ENCODE results near the gene CRYZL1.

The CRYZL1 gene

DNA sequence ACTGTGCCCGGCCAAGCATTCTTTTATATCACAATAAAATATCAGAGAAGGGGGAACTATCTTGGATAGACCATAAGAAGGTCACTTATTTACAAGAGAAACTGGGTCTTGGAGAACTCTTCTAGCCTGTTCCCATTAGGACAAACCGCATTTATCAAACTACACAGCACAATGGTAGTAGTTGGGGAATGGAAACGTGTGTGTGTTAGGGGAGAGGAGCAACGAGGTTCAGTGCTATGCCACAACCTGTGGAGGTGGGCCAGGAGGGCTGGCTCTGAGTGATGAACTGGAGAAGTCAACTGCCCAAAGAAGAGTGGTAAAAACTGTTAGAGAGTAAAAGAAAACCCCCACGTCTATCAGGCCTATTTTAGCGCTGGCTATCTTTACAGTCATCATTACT, 54.6 kb downstream of the CRYZL1 start:
- Histone ChIP-seq H3K36me3 (replicated peaks in 1 of 2; ENCODE audit: control insufficient read depth in 2 of 2, insufficient read depth in 2 of 2, low read length in 2 of 2) (peaks cover 0 to 53% of the 10 kb centered on the region in 2 donors), H3K4me1 (ENCODE audit: control insufficient read depth in 2 of 2, insufficient read depth in 1 of 2, low read depth in 1 of 2, low read length in 2 of 2) (peaks cover 4 to 7% of the 10 kb centered on the region in 2 donors), H3K4ac (ENCODE audit: low read length) (no peak overlapping the region), H3K18ac (ENCODE audit: low read length) (no peak overlapping the region), H3K79me1 (ENCODE audit: low read depth, low read length) (peaks cover 4% of the 10 kb centered on the region), H3K27me3 (ENCODE audit: control insufficient read depth in 3 of 3, insufficient read depth in 3 of 3, low read depth in 1 of 3, low read length in 3 of 3) (no peaks in the 10 kb centered on the region), H3K14ac (ENCODE audit: low read length) (no peak overlapping the region), H2AK5ac (ENCODE audit: low read depth, low read length) (no peak overlapping the region), H2BK120ac (ENCODE audit: low read depth, low read length) (no peak overlapping the region), H3K23ac (ENCODE audit: low read depth, low read length, poor library complexity) (no peak overlapping the region), H2BK15ac (ENCODE audit: low read length) (no peak overlapping the region), H3K9ac (ENCODE audit: low read depth, low read length, poor library complexity) (no peak overlapping the region), H3K4me3 (ENCODE audit: low read length in 2 of 2) (peak overlapping the region in 1 of 2 donors; percentile 91), H3K4me2 (ENCODE audit: insufficient read depth, low read length, poor library complexity, severe bottlenecking) (no peak overlapping the region), H3K27ac (replicated peaks; ENCODE audit: low read length) (no peak overlapping the region), H4K8ac (ENCODE audit: low read depth, low read length) (no peak overlapping the region), H2BK12ac (ENCODE audit: low read length) (no peak overlapping the region), H2BK5ac (ENCODE audit: low read length) (no peak overlapping the region), H4K91ac (ENCODE audit: low read depth, low read length, poor library complexity) (no peak overlapping the region), H3K9me3 (replicated peaks in 1 of 2; ENCODE audit: control insufficient read depth in 2 of 2, insufficient read depth in 1 of 2, low read depth in 1 of 2, low read length in 2 of 2) (peaks cover 1 to 5% of the 10 kb centered on the region in 2 donors), H2AFZ (ENCODE audit: low read length) (no peak overlapping the region)
- no peak for DNase-seq (ENCODE audit: low spot score)
- WGBS, 2 donors (ENCODE audit: extremely low coverage in 2 of 2, insufficient read length in 2 of 2, insufficient replicate concordance in 1 of 2) = no CpG with 5 or more reads among the region's 6 CpGs

DNA sequence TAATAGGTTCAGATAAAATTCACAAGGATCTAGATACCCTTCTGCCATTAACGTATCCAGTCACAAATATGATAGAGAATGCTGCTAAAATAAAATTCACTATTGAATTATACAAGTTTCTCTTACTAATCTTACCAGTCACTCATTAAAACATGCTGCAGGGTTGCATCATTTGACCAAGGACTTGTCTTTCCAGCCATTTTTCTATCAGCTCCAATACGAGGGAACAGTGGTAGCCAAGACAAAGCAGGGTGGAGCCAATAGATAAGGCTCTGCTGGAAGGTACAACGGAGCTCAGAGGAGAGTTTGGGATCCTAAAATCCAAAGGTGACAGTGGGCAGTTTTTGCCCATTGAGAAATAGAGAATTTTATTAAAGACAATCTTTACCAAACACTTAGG, 57.1 kb downstream of the CRYZL1 start:
- Histone ChIP-seq H3K14ac (ENCODE audit: low read length) (no peak overlapping the region), H3K4me1 (ENCODE audit: control insufficient read depth in 2 of 2, insufficient read depth in 1 of 2, low read depth in 1 of 2, low read length in 2 of 2) (peaks cover 4 to 6% of the 10 kb centered on the region in 2 donors), H3K18ac (ENCODE audit: low read length) (no peak overlapping the region), H3K27me3 (ENCODE audit: control insufficient read depth in 3 of 3, insufficient read depth in 3 of 3, low read depth in 1 of 3, low read length in 3 of 3) (no peaks in the 10 kb centered on the region), H4K8ac (ENCODE audit: low read depth, low read length) (no peak overlapping the region), H2BK120ac (ENCODE audit: low read depth, low read length) (no peak overlapping the region), H2BK12ac (ENCODE audit: low read length) (no peak overlapping the region), H3K36me3 (replicated peaks in 1 of 2; ENCODE audit: control insufficient read depth in 2 of 2, insufficient read depth in 2 of 2, low read length in 2 of 2) (peaks cover 3 to 72% of the 10 kb centered on the region in 2 donors), H2AFZ (ENCODE audit: low read length) (no peak overlapping the region), H4K91ac (ENCODE audit: low read depth, low read length, poor library complexity) (no peak overlapping the region), H3K23ac (ENCODE audit: low read depth, low read length, poor library complexity) (no peak overlapping the region), H3K4ac (ENCODE audit: low read length) (no peak overlapping the region), H2BK5ac (ENCODE audit: low read length) (no peak overlapping the region), H3K4me3 (ENCODE audit: low read length in 2 of 2) (no peak overlapping the region), H2AK5ac (ENCODE audit: low read depth, low read length) (no peak overlapping the region), H2BK15ac (ENCODE audit: low read length) (no peak overlapping the region), H3K9ac (ENCODE audit: low read depth, low read length, poor library complexity) (no peak overlapping the region), H3K27ac (replicated peaks; ENCODE audit: low read length) (no peak overlapping the region), H3K4me2 (ENCODE audit: insufficient read depth, low read length, poor library complexity, severe bottlenecking) (no peak overlapping the region), H3K79me1 (ENCODE audit: low read depth, low read length) (peaks cover 4% of the 10 kb centered on the region), H3K9me3 (replicated peaks in 1 of 2; ENCODE audit: control insufficient read depth in 2 of 2, insufficient read depth in 1 of 2, low read depth in 1 of 2, low read length in 2 of 2) (peaks cover 1 to 5% of the 10 kb centered on the region in 2 donors)
- no CpG with 5 or more reads among the region's 3 CpGs for WGBS, 2 donors (ENCODE audit: extremely low coverage in 2 of 2, insufficient read length in 2 of 2, insufficient replicate concordance in 1 of 2)
- no peak for DNase-seq (ENCODE audit: low spot score)

DNA sequence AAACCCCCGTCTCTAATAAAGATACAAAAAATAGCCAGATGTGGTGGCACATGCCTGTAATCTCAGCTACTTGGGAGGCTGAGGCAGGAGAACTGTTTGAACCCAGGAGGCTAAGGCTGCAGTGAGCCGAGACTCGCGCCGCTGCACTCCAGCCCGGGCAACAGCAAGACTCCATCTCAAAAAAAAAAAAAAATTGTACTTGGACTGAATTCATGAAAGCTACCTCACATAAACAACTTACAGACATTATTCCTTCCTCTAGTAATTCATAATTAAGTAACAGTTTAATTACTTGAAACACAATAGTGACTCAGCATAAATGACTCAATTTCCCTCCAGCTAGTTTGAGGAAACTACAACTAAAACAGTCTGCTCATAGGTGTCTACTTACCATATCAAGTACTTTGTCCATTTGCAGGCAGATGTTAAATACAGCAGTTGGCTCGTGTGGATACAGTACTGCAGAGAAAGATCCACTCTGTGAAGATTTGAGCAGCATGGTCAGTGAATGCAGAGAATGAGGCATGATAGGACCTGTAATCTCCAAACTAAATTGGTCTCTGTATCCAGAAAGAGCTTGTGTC, 62.5 kb downstream of the CRYZL1 start:
- Histone ChIP-seq H3K4me1 (ENCODE audit: control insufficient read depth in 2 of 2, insufficient read depth in 1 of 2, low read depth in 1 of 2, low read length in 2 of 2) (no peaks in the 10 kb centered on the region), H3K36me3 (replicated peaks in 1 of 2; ENCODE audit: control insufficient read depth in 2 of 2, insufficient read depth in 2 of 2, low read length in 2 of 2) (peaks cover 18 to 94% of the 10 kb centered on the region in 2 donors)

DNA sequence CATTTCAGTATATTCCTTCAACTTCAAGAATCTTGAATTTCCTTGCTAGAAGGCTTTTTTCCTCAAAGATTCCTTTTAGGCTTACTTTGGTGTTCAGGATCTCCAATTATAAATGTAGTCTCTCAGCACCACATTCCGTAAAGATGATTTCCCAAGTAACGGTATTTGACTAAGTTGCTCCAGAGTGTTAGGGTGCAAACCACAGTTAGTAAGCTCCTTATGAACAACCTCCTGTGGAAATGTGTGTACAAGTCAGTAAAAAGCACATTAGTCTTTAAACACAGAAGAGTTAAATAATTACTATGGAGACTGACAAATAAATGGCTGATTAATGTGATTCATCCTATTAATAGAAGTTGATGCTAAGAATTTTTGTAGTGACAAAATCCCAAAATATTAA, 63.3 kb downstream of the CRYZL1 start:
- H2BK5ac ChIP-seq (ENCODE audit: low read length) = no peak overlapping the region
- no peak overlapping the region for H3K4me2 ChIP-seq (ENCODE audit: insufficient read depth, low read length, poor library complexity, severe bottlenecking)
- H3K14ac ChIP-seq (ENCODE audit: low read length) = no peak overlapping the region
- no peak overlapping the region for H3K9ac ChIP-seq (ENCODE audit: low read depth, low read length, poor library complexity)
- no CpG with 5 or more reads among the region's 2 CpGs for WGBS, 2 donors (ENCODE audit: extremely low coverage in 2 of 2, insufficient read length in 2 of 2, insufficient replicate concordance in 1 of 2)
- H3K36me3 ChIP-seq (replicated peaks in 1 of 2; ENCODE audit: control insufficient read depth in 2 of 2, insufficient read depth in 2 of 2, low read length in 2 of 2) = peaks cover 21 to 98% of the 10 kb centered on the region in 2 donors
- H2BK15ac ChIP-seq (ENCODE audit: low read length) = no peak overlapping the region
- no peak overlapping the region for H3K23ac ChIP-seq (ENCODE audit: low read depth, low read length, poor library complexity)
- H3K18ac ChIP-seq (ENCODE audit: low read length) = no peak overlapping the region
- H2AK5ac ChIP-seq (ENCODE audit: low read depth, low read length) = no peak overlapping the region
- H4K91ac ChIP-seq (ENCODE audit: low read depth, low read length, poor library complexity) = no peak overlapping the region
- H3K4me1 ChIP-seq (ENCODE audit: control insufficient read depth in 2 of 2, insufficient read depth in 1 of 2, low read depth in 1 of 2, low read length in 2 of 2) = no peaks in the 10 kb centered on the region
- no peaks in the 10 kb centered on the region for H3K79me1 ChIP-seq (ENCODE audit: low read depth, low read length)
- no peak overlapping the region for H3K4ac ChIP-seq (ENCODE audit: low read length)
- no peak overlapping the region for H2BK12ac ChIP-seq (ENCODE audit: low read length)
- no peak overlapping the region for H3K27ac ChIP-seq (replicated peaks; ENCODE audit: low read length)
- DNase-seq (ENCODE audit: low spot score) = no peak
- H3K9me3 ChIP-seq (replicated peaks in 1 of 2; ENCODE audit: control insufficient read depth in 2 of 2, insufficient read depth in 1 of 2, low read depth in 1 of 2, low read length in 2 of 2) = no peaks in the 10 kb centered on the region
- no peaks in the 10 kb centered on the region for H3K27me3 ChIP-seq (ENCODE audit: control insufficient read depth in 3 of 3, insufficient read depth in 3 of 3, low read depth in 1 of 3, low read length in 3 of 3)
- H4K8ac ChIP-seq (ENCODE audit: low read depth, low read length) = no peak overlapping the region
- H3K4me3 ChIP-seq (ENCODE audit: low read length in 2 of 2) = no peak overlapping the region
- no peak overlapping the region for H2AFZ ChIP-seq (ENCODE audit: low read length)
- no peak overlapping the region for H2BK120ac ChIP-seq (ENCODE audit: low read depth, low read length)

More for the DNA sequence above, 62.5 kb downstream of the CRYZL1 start:
- Histone ChIP-seq H3K18ac (ENCODE audit: low read length) (no peak overlapping the region), H2AK5ac (ENCODE audit: low read depth, low read length) (no peak overlapping the region), H2BK12ac (ENCODE audit: low read length) (no peak overlapping the region), H2BK5ac (ENCODE audit: low read length) (no peak overlapping the region), H3K9ac (ENCODE audit: low read depth, low read length, poor library complexity) (no peak overlapping the region), H3K4me2 (ENCODE audit: insufficient read depth, low read length, poor library complexity, severe bottlenecking) (no peak overlapping the region), H4K8ac (ENCODE audit: low read depth, low read length) (no peak overlapping the region), H3K14ac (ENCODE audit: low read length) (no peak overlapping the region), H4K91ac (ENCODE audit: low read depth, low read length, poor library complexity) (no peak overlapping the region), H3K4me3 (ENCODE audit: low read length in 2 of 2) (no peak overlapping the region), H3K4ac (ENCODE audit: low read length) (no peak overlapping the region), H3K27ac (replicated peaks; ENCODE audit: low read length) (peak overlapping the region; percentile 31), H3K9me3 (replicated peaks in 1 of 2; ENCODE audit: control insufficient read depth in 2 of 2, insufficient read depth in 1 of 2, low read depth in 1 of 2, low read length in 2 of 2) (no peaks in the 10 kb centered on the region), H2BK120ac (ENCODE audit: low read depth, low read length) (no peak overlapping the region), H2AFZ (ENCODE audit: low read length) (no peak overlapping the region), H3K23ac (ENCODE audit: low read depth, low read length, poor library complexity) (no peak overlapping the region), H2BK15ac (ENCODE audit: low read length) (no peak overlapping the region), H3K79me1 (ENCODE audit: low read depth, low read length) (no peaks in the 10 kb centered on the region), H3K27me3 (ENCODE audit: control insufficient read depth in 3 of 3, insufficient read depth in 3 of 3, low read depth in 1 of 3, low read length in 3 of 3) (no peaks in the 10 kb centered on the region)
- DNase-seq (ENCODE audit: low spot score) = no peak
- no CpG with 5 or more reads among the region's 7 CpGs for WGBS, 2 donors (ENCODE audit: extremely low coverage in 2 of 2, insufficient read length in 2 of 2, insufficient replicate concordance in 1 of 2)
